HG03025 (cell line): ENCODE data around the gene B4GALNT2.
A peak's percentile ranks its signal among the peaks of the same experiment; 100 is the strongest.
"Not testable (repeated sequence)": the region's sequence is repeated elsewhere in the genome, so short reads cannot be mapped to it uniquely, and the experiment has no call there.

Source experiments
- ATAC-seq: cut with Tn5 transposase; IDR thresholded peaks from one replicate; pipeline ENCODE4 v1.9.1; 2021; ENCODE audit warnings: mild to moderate bottlenecking, moderate library complexity; ENCODE audit not compliant: unreplicated experiment, low FRiP score

B4GALNT2 gene

GRCh38 chr17:49170711-49171110, 38.1 kb downstream of the B4GALNT2 start:
- not testable (repeated sequence) for ATAC-seq

DNA sequence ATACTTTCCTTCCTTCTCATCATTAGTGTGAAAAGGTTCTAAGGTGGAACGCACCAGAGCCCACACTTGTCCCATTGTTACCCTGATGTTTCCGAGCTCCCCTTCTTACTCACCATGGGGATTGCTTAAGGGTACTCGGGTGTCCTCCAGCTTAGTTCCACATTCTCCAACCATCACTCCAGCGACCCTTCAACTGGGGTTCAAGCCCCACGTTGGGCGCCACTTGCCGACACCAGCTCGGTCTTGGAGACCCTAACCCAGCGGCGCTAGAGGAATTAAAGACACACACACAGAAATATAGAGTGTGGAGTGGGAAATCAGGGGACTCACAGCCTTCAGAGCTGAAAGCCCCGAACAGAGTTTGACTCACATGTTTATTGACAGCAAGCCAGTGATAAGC, 43.4 kb downstream of the B4GALNT2 start:
- ATAC-seq: not testable (repeated sequence)

DNA sequence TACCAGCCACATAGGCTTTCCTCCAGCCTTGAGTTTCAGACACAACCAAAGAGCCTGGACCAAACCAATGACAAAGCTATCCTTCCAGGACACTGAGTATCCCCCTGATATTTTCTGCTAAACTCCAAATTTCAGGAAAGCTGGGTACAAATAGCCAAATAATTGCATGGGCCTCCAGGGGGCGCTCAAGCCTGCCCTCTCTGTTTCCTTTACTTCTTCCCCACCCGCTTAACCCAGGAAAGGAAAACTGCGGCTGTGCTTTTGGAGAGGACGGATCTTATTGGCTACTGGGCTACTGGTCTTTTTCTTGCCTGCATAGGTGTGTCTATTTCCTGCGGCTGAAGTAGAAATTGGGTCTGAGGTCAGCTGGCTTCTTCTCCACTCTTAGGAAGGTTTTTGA, 47.7 kb downstream of the B4GALNT2 start:
- ATAC-seq: no peak

- ATAC-seq: no peak
Measured at GRCh38 chr17:49180998-49181635, 48.5 kb downstream of the B4GALNT2 start.

DNA sequence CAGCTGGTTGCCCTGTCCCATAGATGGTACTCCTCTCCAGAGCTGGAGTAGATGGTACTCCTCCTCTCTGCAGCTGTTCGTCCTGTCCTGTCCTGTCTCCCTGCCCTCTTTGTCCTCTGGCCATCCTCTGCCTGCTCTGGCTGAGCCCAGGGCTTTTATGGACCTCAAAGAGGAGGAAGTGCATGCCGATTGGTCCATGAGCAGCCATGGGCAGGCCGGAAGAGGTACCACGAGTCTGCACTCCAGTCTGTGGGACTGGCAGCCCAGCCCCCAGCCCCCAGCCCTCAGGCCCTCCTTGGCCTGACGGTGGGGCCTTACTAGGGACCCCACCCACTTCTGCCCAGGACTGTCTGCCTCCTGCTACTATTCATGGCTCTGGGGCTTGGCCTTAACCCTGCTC, 50.8 kb downstream of the B4GALNT2 start:
- no peak for ATAC-seq

DNA sequence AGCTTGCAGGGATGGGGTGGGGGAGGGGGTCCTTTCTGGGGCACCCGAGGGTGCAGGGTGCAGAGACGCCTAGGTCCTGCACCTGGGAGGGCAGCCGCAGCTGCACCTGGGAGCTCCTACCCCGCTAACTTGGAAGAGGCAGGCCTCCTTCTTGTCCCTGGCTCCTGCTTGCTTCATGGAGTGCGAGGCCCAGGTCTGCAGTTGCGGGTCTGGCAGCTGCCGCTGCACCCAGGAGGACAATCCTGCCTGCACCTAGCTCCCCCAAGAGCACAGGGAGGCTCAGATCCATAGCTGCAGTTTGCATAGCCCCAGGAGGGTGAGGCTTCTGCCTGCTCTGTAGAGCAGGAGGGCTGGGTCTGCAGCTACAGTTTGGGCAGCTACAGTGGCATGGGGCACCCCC, 51.2 kb downstream of the B4GALNT2 start:
- ATAC-seq: no peak

- not testable (repeated sequence) for ATAC-seq
Measured at GRCh38 chr17:49184522-49184921, 52.0 kb downstream of the B4GALNT2 start.

DNA sequence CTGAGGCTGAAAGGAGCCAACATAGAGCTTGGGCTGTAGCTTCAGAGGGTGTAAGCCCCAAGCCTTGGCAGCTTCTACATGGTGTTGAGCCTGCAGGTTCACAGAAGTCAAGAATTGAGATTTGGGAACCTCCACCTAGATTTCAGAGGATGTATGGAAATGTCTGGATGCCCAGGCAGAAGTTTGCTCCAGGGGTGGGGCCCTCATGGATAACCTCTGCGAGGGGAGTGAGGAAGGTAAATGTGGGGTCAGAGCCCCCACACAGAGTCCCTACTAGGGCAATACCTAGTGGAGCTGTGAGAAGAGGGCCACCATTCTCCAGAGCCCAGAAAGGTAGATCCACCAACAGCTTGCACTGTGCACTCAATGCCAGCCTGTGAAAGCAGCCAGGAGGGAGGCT, 52.8 kb downstream of the B4GALNT2 start:
- ATAC-seq: not testable (repeated sequence)

- no peak for ATAC-seq
Measured at GRCh38 chr17:49187301-49187700, 54.7 kb downstream of the B4GALNT2 start.

- ATAC-seq: no peak
Measured at GRCh38 chr17:49190932-49191331, 58.4 kb downstream of the B4GALNT2 start.

DNA sequence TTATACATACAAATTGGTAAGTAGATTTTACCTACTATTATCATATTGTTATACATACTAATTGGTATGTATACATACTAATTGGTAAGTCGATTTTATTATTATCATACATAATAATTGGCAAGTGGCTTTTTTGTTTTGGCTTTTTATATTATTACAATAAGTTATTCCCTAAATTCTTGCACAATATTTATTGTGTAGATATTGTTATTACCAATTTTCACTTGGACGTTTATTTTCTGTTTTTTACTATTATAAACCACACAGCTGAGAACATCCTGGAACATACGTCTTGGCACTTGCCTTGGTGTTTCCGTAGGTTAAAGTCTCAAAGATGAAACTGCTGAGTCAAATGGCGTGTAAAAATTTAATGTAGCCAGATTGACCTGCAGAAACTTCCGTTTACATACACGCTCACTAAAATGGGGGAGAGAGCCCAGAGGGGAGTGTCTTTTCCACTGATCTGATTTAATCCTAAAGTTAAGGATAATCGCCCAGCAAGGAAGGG, 58.9 kb downstream of the B4GALNT2 start:
- ATAC-seq: peak; percentile 0

GRCh38 chr17:49191917-49192741, 59.6 kb downstream of the B4GALNT2 start:
- peak; percentile 54 for ATAC-seq

- ATAC-seq: no peak
Measured at GRCh38 chr17:49193513-49194296, 61.1 kb downstream of the B4GALNT2 start.

DNA sequence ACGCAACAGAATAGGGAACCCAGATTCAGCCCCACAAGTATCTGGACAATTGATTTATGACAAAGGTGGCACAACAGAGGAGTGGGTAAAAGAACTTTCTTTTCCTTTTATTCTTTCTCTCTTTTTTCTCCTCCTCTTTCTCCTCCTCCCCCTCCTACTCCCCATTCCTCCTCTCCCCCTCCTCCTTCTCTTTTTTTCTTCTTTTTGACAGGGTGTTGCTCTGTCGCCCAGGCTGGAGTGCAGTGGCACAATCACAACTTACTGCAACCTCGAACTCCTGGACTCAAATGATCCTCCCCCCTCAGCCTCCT, 61.7 kb downstream of the B4GALNT2 start:
- ATAC-seq: no peak

DNA sequence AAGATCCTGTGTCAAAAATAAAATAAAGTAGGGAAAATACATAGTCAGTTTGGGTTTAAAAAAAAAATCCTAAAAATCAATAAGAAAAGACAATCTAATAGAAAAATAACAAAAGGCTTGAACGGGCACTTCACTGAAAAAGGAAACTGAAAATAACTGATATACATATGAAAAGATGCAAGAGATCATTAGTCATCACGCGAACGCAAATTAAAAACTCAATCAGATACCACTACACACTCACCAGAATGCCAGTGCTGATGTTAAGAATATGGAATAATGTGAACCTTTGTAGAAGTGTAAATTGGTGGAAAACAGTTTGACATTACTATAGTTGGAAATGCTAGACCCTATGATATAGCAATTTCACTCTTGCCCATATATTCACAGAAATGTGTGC, 63.2 kb downstream of the B4GALNT2 start:
- no peak for ATAC-seq

DNA sequence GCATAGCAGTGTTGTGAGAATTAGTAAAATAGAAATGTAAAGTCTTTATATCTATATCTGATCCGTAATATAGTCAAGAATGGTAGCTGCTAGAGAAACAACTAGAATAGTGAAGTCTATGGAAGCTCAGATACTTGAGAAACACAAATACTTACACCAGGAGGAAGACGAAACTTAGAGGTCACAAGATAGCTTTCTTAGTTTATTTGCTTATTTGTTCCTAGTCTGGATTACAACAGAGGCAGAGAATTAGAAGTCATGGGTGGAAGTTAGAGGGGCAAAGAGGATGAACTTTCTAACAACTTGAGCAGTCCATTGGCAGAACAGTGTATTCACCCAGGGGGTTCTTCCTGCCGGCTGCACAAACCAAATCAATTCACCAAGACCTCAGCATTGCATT, 64.0 kb downstream of the B4GALNT2 start:
- ATAC-seq: no peak

DNA sequence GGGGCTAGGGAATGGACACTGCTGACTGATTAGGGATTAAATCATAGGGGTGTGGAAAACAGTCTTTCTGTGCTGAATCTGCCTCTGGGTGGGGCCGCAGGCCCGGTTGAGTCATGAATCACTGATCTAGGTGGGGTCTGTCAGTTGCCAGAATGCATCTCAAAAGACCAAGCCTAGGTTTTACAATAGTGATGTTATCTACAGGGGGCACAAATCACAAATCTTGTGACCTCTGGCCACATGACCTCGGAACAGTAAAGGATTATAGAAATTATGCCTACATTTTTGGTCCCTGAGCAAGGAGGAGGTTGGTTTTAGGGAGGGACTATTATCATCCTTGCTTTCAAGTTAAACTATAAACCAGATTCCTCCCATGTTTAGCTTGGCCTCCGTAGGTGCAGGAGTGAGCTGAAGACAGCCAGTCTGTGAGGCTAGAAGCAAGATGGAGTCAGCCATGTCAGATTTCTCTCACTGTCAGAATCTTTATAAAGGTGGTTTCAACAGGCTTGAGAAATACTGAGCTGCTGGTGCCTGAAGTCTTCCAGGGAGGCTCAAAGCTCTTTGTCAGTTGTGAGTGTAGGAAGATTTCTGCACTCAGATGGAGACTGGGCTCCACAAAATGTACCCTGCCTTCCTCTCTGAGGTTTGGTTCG, 64.9 kb downstream of the B4GALNT2 start:
- no peak for ATAC-seq

DNA sequence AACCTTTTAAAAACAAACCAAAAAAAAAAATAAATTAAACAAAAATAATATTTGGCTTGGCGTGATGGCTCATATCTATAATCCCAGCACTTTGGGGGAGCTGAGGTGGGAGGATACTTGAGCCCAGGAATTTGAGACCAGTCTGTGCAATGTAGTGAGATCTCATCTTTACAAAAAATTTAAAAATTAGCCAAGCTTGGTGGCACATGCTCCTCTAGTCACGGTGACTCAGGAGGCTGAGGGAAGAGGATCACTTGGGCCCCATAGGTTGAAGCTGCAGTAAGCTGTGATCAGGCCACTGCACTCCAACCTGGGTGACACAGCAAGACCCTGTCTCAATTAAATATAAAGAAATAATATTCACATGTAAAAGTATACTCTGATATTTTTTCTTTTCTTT, 65.6 kb downstream of the B4GALNT2 start:
- ATAC-seq: no peak

DNA sequence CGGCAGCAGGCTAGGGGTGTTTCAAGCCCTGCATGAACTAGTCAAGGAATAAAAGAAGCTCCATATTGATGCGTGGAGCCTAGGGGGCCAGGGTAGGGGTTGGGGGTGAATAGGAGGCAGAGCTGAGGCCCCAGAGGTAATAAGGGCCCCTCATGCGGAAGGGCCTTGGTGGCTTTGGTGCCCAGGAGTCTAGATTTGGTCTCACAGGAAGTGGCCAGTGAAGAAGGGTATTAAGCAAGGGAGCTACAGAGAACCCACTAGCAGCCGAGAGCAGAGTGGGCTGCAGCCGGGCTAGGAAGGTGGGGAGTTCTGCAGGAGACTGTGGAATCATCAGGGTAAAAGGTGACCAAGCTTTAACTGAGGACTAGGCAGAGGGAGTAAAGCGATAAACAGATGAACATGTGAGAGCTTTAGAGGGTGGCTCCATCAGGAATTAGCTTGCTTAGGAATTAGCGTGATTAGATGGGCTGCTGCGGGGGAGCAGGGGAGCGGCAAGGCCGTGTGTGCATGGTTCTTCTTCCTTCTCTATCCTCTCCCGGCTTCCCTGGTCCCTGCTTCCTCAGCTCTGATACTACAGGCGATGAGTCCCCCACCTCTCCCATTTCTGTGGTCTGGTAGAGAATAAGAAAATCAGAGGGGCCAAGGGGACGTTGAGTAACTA, 68.0 kb downstream of the B4GALNT2 start:
- no peak for ATAC-seq

GRCh38 chr17:49201481-49201927, 68.9 kb downstream of the B4GALNT2 start:
- no peak for ATAC-seq
